HepG2 (cell line): ENCODE results near the gene TAF6. TPM values are rescaled to one million over a fixed set of nuclear protein-coding genes. Genes with fewer than 3 reads are reported as not detected.

Source experiments
- DMAP1 ChIP-seq: IDR thresholded peaks from 2 replicates; pipeline ENCODE4 v1.6.1; 2016
- HIVEP1 ChIP-seq: sonication (generic); formaldehyde crosslinking; IDR thresholded peaks from 2 replicates; pipeline ENCODE4 v1.4.0; 2020; ENCODE audit warnings: mild to moderate bottlenecking, missing genetic modification reagents
- HNRNPL ChIP-seq: fragments of 200-400 bp; formaldehyde crosslinking; IDR thresholded peaks from 2 replicates; pipeline ENCODE4 v1.6.1; 2017; ENCODE audit warnings: mild to moderate bottlenecking, low read depth, low read length
- MYC ChIP-seq: sonication (generic); formaldehyde crosslinking; IDR thresholded peaks from 2 replicates; pipeline ENCODE4 v1.9.0; 2021; ENCODE audit warnings: missing genetic modification reagents, borderline replicate concordance
- NCOR1 ChIP-seq: fragments of 200-600 bp; sonication (generic); IDR thresholded peaks from 2 replicates; pipeline ENCODE4 v1.7.0; 2017; ENCODE audit warnings: antibody characterized with exemption, low read length, borderline replicate concordance
- NFKB2 ChIP-seq: sonication (generic); formaldehyde crosslinking; IDR thresholded peaks from 2 replicates; pipeline ENCODE4 v1.4.0; 2020; ENCODE audit warnings: missing genetic modification reagents, borderline replicate concordance
- NFYB ChIP-seq: sonication (generic); formaldehyde crosslinking; IDR thresholded peaks from 2 replicates; pipeline ENCODE4 v1.4.0; 2020; ENCODE audit warnings: missing genetic modification reagents
- NR1H2 ChIP-seq: sonication (generic); formaldehyde crosslinking; IDR thresholded peaks from 2 replicates; pipeline ENCODE4 v1.8.1; 2022; ENCODE audit warnings: low read depth, missing genetic modification reagents, borderline replicate concordance
- RXRA ChIP-seq: sonication (generic); formaldehyde crosslinking; IDR thresholded peaks from 2 replicates; pipeline ENCODE4 v1.5.1; 2020; ENCODE audit warnings: missing genetic modification reagents
- YY1 ChIP-seq: IDR thresholded peaks from 2 replicates; pipeline ENCODE4 v1.6.1; 2011; ENCODE audit warnings: low read length, low read depth, moderate library complexity, mild to moderate bottlenecking; ENCODE audit not compliant: insufficient read depth, insufficient replicate concordance
- ZMYM2 ChIP-seq: sonication (generic); formaldehyde crosslinking; IDR thresholded peaks from 2 replicates; pipeline ENCODE4 v1.8.0; 2022; ENCODE audit warnings: mild to moderate bottlenecking, missing genetic modification reagents
- ZNF614 ChIP-seq: IDR thresholded peaks from 2 replicates; pipeline ENCODE4 v1.6.1; 2018; ENCODE audit warnings: missing biosample characterization, missing genetic modification reagents, inconsistent platforms, borderline replicate concordance
- ZNF790 ChIP-seq: sonication (generic); formaldehyde crosslinking; IDR thresholded peaks from 2 replicates; pipeline ENCODE4 v1.8.0; 2022; ENCODE audit warnings: missing genetic modification reagents, mild to moderate bottlenecking, borderline replicate concordance
- polyA plus RNA-seq, 8 experiments: library from polyadenylated mRNA; depleted of rRNA in 3 of 8; stranded (reverse) in 7 of 8; unstranded in 1 of 8; fragments of >200 nt; fragmentation: Illumina TruSeq in 4 of 8; extraction: Trizol in 4 of 8; gene quantifications; 2 replicates each; pipeline versions ENCODE4 v1.2.1 to v1.2.3, GENCODE V29; 2011 to 2016; ENCODE audit warnings: low read depth in 4 of 8, missing spikeins in 1 of 8, mixed read lengths in 1 of 8; ENCODE audit not compliant: insufficient read depth in 1 of 8
- total RNA-seq, 5 experiments: library from RNA; depleted of rRNA; stranded (reverse); fragments of >200 nt; fragmentation: Illumina TruSeq; extraction: Trizol; gene quantifications; 2 replicates each; pipeline ENCODE4 v1.2.3, GENCODE V29; 2016; ENCODE audit warnings: low read depth in 1 of 5
- TF ChIP-seq, protein P1 (sequence below): sonication (generic); formaldehyde crosslinking; conservative IDR thresholded peaks from 2 replicates; pipeline ENCODE4 v1.4.0; 2020; ENCODE audit warnings: mild to moderate bottlenecking, missing genetic modification reagents, moderate library complexity
- TF ChIP-seq, protein P2 (sequence below): sonication (generic); formaldehyde crosslinking; IDR thresholded peaks from 2 replicates; pipeline ENCODE4 v1.4.0; 2020; ENCODE audit warnings: low read depth, missing genetic modification reagents
- TF ChIP-seq, protein P3 (sequence below): sonication (generic); formaldehyde crosslinking; IDR thresholded peaks from 2 replicates; pipeline ENCODE4 v1.4.0; 2020; ENCODE audit warnings: missing genetic modification reagents
- TF ChIP-seq, protein P4 (sequence below): sonication (generic); formaldehyde crosslinking; IDR thresholded peaks from 2 replicates; pipeline ENCODE4 v1.4.0; 2020; ENCODE audit warnings: missing genetic modification reagents, borderline replicate concordance

Gene TAF6
- total and polyA plus RNA-seq, 2 of the 13 experiments (the other 11 are each of a cell fraction or from before 2014, with no cell fraction given): 12.9 to 18.8 TPM

DNA sequence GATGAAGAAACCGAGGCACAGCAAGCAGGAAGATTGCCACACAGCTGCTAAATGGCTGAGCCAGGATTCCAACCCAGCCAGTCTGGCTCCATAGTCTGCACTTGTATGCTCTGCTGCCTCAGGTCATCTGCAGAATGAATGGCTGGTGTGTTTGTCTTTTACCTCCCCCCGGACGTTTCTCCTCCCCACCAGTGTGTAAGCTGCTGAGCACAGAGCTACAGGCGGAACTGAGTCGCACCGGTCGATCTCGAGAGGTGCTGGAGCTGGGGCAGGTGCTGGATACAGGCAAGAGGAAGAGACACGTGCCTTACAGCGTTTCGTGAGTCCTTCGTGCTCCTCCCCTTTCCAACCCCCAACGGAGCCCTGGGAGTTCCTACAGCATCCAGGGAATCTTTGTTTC is 2.9 kb upstream of the TAF6 start (continued):
- TF ChIP-seq, protein P1, sequence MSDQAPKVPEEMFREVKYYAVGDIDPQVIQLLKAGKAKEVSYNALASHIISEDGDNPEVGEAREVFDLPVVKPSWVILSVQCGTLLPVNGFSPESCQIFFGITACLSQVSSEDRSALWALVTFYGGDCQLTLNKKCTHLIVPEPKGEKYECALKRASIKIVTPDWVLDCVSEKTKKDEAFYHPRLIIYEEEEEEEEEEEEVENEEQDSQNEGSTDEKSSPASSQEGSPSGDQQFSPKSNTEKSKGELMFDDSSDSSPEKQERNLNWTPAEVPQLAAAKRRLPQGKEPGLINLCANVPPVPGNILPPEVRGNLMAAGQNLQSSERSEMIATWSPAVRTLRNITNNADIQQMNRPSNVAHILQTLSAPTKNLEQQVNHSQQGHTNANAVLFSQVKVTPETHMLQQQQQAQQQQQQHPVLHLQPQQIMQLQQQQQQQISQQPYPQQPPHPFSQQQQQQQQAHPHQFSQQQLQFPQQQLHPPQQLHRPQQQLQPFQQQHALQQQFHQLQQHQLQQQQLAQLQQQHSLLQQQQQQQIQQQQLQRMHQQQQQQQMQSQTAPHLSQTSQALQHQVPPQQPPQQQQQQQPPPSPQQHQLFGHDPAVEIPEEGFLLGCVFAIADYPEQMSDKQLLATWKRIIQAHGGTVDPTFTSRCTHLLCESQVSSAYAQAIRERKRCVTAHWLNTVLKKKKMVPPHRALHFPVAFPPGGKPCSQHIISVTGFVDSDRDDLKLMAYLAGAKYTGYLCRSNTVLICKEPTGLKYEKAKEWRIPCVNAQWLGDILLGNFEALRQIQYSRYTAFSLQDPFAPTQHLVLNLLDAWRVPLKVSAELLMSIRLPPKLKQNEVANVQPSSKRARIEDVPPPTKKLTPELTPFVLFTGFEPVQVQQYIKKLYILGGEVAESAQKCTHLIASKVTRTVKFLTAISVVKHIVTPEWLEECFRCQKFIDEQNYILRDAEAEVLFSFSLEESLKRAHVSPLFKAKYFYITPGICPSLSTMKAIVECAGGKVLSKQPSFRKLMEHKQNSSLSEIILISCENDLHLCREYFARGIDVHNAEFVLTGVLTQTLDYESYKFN (CRISPR knock-in tag): peak; percentile 76
- TF ChIP-seq NCOR1 (no peak), NR1H2 (CRISPR knock-in tag) (no peak), HIVEP1 (no peak), DMAP1 (peak; percentile 74), ZNF790 (no peak), NFKB2 (CRISPR knock-in tag) (0 out of 2 replicates have a peak, but pooled peaks have one; percentile 11), MYC (CRISPR knock-in tag) (peak; percentile 76), HNRNPL (no peak), ZNF614 (CRISPR knock-in tag) (peak; percentile 76; the same call in 1 of the 2 replicates), YY1 (peak; percentile 50), NFYB (no peak), RXRA (CRISPR knock-in tag) (peak; percentile 67; the same call in 1 of the 2 replicates), ZMYM2 (CRISPR knock-in tag) (peak; percentile 31; the same call in 1 of the 2 replicates)
- TF ChIP-seq, protein P2, sequence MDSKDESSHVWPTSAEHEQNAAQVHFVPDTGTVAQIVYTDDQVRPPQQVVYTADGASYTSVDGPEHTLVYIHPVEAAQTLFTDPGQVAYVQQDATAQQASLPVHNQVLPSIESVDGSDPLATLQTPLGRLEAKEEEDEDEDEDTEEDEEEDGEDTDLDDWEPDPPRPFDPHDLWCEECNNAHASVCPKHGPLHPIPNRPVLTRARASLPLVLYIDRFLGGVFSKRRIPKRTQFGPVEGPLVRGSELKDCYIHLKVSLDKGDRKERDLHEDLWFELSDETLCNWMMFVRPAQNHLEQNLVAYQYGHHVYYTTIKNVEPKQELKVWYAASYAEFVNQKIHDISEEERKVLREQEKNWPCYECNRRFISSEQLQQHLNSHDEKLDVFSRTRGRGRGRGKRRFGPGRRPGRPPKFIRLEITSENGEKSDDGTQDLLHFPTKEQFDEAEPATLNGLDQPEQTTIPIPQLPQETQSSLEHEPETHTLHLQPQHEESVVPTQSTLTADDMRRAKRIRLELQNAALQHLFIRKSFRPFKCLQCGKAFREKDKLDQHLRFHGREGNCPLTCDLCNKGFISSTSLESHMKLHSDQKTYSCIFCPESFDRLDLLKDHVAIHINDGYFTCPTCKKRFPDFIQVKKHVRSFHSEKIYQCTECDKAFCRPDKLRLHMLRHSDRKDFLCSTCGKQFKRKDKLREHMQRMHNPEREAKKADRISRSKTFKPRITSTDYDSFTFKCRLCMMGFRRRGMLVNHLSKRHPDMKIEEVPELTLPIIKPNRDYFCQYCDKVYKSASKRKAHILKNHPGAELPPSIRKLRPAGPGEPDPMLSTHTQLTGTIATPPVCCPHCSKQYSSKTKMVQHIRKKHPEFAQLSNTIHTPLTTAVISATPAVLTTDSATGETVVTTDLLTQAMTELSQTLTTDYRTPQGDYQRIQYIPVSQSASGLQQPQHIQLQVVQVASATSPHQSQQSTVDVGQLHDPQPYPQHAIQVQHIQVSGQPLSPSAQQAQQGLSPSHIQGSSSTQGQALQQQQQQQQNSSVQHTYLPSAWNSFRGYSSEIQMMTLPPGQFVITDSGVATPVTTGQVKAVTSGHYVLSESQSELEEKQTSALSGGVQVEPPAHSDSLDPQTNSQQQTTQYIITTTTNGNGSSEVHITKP (CRISPR knock-in tag): 0 out of 2 replicates have a peak, but pooled peaks have one; percentile 58
- TF ChIP-seq, protein P3, sequence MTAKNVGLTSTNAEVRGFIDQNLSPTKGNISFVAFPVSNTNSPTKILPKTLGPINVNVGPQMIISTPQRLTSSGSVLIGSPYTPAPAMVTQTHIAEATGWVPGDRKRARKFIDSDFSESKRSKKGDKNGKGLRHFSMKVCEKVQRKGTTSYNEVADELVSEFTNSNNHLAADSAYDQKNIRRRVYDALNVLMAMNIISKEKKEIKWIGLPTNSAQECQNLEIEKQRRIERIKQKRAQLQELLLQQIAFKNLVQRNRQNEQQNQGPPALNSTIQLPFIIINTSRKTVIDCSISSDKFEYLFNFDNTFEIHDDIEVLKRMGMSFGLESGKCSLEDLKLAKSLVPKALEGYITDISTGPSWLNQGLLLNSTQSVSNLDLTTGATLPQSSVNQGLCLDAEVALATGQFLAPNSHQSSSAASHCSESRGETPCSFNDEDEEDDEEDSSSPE (CRISPR knock-in tag): peak; percentile 37; the same call in 1 of the 2 replicates
- TF ChIP-seq, protein P4, sequence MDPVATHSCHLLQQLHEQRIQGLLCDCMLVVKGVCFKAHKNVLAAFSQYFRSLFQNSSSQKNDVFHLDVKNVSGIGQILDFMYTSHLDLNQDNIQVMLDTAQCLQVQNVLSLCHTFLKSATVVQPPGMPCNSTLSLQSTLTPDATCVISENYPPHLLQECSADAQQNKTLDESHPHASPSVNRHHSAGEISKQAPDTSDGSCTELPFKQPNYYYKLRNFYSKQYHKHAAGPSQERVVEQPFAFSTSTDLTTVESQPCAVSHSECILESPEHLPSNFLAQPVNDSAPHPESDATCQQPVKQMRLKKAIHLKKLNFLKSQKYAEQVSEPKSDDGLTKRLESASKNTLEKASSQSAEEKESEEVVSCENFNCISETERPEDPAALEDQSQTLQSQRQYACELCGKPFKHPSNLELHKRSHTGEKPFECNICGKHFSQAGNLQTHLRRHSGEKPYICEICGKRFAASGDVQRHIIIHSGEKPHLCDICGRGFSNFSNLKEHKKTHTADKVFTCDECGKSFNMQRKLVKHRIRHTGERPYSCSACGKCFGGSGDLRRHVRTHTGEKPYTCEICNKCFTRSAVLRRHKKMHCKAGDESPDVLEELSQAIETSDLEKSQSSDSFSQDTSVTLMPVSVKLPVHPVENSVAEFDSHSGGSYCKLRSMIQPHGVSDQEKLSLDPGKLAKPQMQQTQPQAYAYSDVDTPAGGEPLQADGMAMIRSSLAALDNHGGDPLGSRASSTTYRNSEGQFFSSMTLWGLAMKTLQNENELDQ (CRISPR knock-in tag): no peak
